Smooth muscle cell (in vitro differentiated cells): Measurements from ENCODE around the gene CD209. TPM values are rescaled to one million over a fixed set of nuclear protein-coding genes. Genes with fewer than 3 reads are reported as not detected.

Source experiments
- DNase-seq: peaks from one replicate; lab custom pipeline; 2025; ENCODE audit not compliant: unreplicated experiment; lab: John Stamatoyannopoulos, UW
- H2AFZ ChIP-seq: fragments of 200-600 bp; sonication (generic); 2 replicates; pipeline ENCODE4 v1.6.0; 2016; ENCODE audit warnings: antibody characterized with exemption, low read depth, mild to moderate bottlenecking
- H3F3A ChIP-seq: fragments of 200-600 bp; sonication (generic); 2 replicates; pipeline ENCODE4 v1.6.0; 2017; ENCODE audit warnings: antibody characterized with exemption, low read depth
- H3K27ac ChIP-seq: fragments of 200-600 bp; sonication (generic); 2 replicates; pipeline ENCODE4 v1.5.1; 2016; ENCODE audit warnings: low read depth, mild to moderate bottlenecking
- H3K27me3 ChIP-seq: fragments of 200-600 bp; sonication (generic); 2 replicates; pipeline ENCODE4 v1.6.1; 2016; ENCODE audit warnings: low read depth, mild to moderate bottlenecking
- H3K36me3 ChIP-seq: fragments of 200-600 bp; sonication (generic); 2 replicates; pipeline ENCODE4 v1.5.1; 2016; ENCODE audit warnings: low read depth
- H3K4me1 ChIP-seq: fragments of 200-600 bp; sonication (generic); 2 replicates; pipeline ENCODE4 v1.5.1; 2016; ENCODE audit warnings: low read depth
- H3K4me2 ChIP-seq: fragments of 200-600 bp; sonication (generic); 2 replicates; pipeline ENCODE4 v1.6.0; 2016; ENCODE audit warnings: mild to moderate bottlenecking
- H3K4me3 ChIP-seq: fragments of 200-600 bp; sonication (generic); 2 replicates; pipeline ENCODE4 v1.5.1; 2016; ENCODE audit warnings: mild to moderate bottlenecking
- H3K79me2 ChIP-seq: fragments of 200-600 bp; sonication (generic); 2 replicates; pipeline ENCODE4 v1.6.0; 2016; ENCODE audit warnings: low read depth, mild to moderate bottlenecking
- H3K9ac ChIP-seq: fragments of 200-600 bp; sonication (generic); 2 replicates; pipeline ENCODE4 v1.6.0; 2016; ENCODE audit warnings: low read depth
- H3K9me3 ChIP-seq: fragments of 200-600 bp; sonication (generic); replicated peaks from 2 replicates; pipeline ENCODE4 v1.5.1; 2016; ENCODE audit warnings: low read depth
- H4K20me1 ChIP-seq: fragments of 200-600 bp; sonication (generic); 2 replicates; pipeline ENCODE4 v1.6.0; 2016; ENCODE audit warnings: low read depth
- CTCF ChIP-seq: fragments of 200-600 bp; sonication (generic); IDR thresholded peaks from 2 replicates; pipeline ENCODE4 v1.5.1; 2017; ENCODE audit warnings: borderline replicate concordance, mild to moderate bottlenecking, antibody characterized with exemption; ENCODE audit not compliant: insufficient read depth, poor library complexity, severe bottlenecking
- WGBS: methylation state at CpG from one replicate; pipeline ENCODE4 v1.1.7; 2016; ENCODE audit warnings: low lambda C conversion rate; 5-methylcytosine and 5-hydroxymethylcytosine counted together
- polyA plus RNA-seq: library from polyadenylated mRNA; unstranded; fragments of >200 nt; fragmentation: Nextera tagmentation; extraction: Ambion mirVana; gene quantifications from 2 replicates; pipeline ENCODE4 v1.2.1, GENCODE V29; 2016
- total RNA-seq: library from RNA; depleted of rRNA; stranded (reverse); fragments of >200 nt; gene quantifications from 2 replicates; pipeline ENCODE4 v1.2.3, GENCODE V29; 2014

CD209 gene
- total and polyA plus RNA-seq, 2 experiments from 2014 or later: not detected

GRCh38 chr19:7697721-7698287 lies 49.5 kb downstream of the CD209 start:
- no peaks in the 10 kb centered on the region for H3F3A ChIP-seq
- no peaks in the 10 kb centered on the region for H3K36me3 ChIP-seq
- no peak overlapping the region for H3K4me3 ChIP-seq
- DNase-seq: no peak
- WGBS: 85% methylated on average over 10 of the region's 10 CpGs
- H3K4me1 ChIP-seq: no peaks in the 10 kb centered on the region
- no peak for TF ChIP-seq CTCF
- no peaks in the 10 kb centered on the region for H4K20me1 ChIP-seq
- H3K79me2 ChIP-seq: no peaks in the 10 kb centered on the region
- H3K4me2 ChIP-seq: no peak overlapping the region
- no peak overlapping the region for H3K27ac ChIP-seq
- H3K27me3 ChIP-seq: peaks cover 12% of the 10 kb centered on the region
- no peak overlapping the region for H3K9ac ChIP-seq
- no peak overlapping the region for H2AFZ ChIP-seq
- no peaks in the 10 kb centered on the region for H3K9me3 ChIP-seq

GRCh38 chr19:7694499-7694898 lies 52.8 kb downstream of the CD209 start:
- Histone ChIP-seq H2AFZ (no peak overlapping the region), H3K4me1 (no peaks in the 10 kb centered on the region), H3K9ac (no peak overlapping the region), H3K36me3 (no peaks in the 10 kb centered on the region), H3K79me2 (no peaks in the 10 kb centered on the region), H3K27ac (no peak overlapping the region), H3K27me3 (peaks cover 12% of the 10 kb centered on the region), H3K9me3 (no peaks in the 10 kb centered on the region), H3K4me2 (no peak overlapping the region), H3K4me3 (no peak overlapping the region), H4K20me1 (no peaks in the 10 kb centered on the region), H3F3A (no peaks in the 10 kb centered on the region)
- 77% methylated on average over 4 of the region's 4 CpGs for WGBS
- DNase-seq: no peak
- TF ChIP-seq CTCF: no peak

- Histone ChIP-seq H3K36me3 (no peaks in the 10 kb centered on the region), H3K79me2 (no peaks in the 10 kb centered on the region), H3K4me2 (no peak overlapping the region), H3K9me3 (no peaks in the 10 kb centered on the region), H3K4me1 (no peaks in the 10 kb centered on the region), H3K27me3 (peaks cover 3% of the 10 kb centered on the region), H3K9ac (no peak overlapping the region), H3F3A (no peaks in the 10 kb centered on the region), H3K4me3 (no peak overlapping the region), H4K20me1 (no peaks in the 10 kb centered on the region), H3K27ac (no peak overlapping the region), H2AFZ (no peak overlapping the region)
- 91% methylated on average over 13 of the region's 13 CpGs for WGBS
- no peak for DNase-seq
- TF ChIP-seq CTCF: no peak
These were observed 54.8 kb downstream of the CD209 start for GRCh38 chr19:7692417-7693088.

- Histone ChIP-seq H3K4me1 (no peaks in the 10 kb centered on the region), H3K9ac (no peak overlapping the region), H4K20me1 (no peaks in the 10 kb centered on the region), H3K27ac (no peak overlapping the region), H3K79me2 (no peaks in the 10 kb centered on the region), H3K9me3 (no peaks in the 10 kb centered on the region), H2AFZ (no peak overlapping the region), H3K27me3 (no peaks in the 10 kb centered on the region), H3K4me3 (no peak overlapping the region), H3K4me2 (no peak overlapping the region), H3K36me3 (no peaks in the 10 kb centered on the region), H3F3A (no peaks in the 10 kb centered on the region)
- no peak for TF ChIP-seq CTCF
- DNase-seq: no peak
These were observed 55.8 kb downstream of the CD209 start for GRCh38 chr19:7691497-7691896.
